HG03521 (cell line): ENCODE data around the gene FBXO24.
"Not testable (repeated sequence)": the region's sequence is repeated elsewhere in the genome, so short reads cannot be mapped to it uniquely, and the experiment has no call there.

Experiments used
- ATAC-seq: cut with Tn5 transposase; IDR thresholded peaks from one replicate; pipeline ENCODE4 v1.9.1; 2021; ENCODE audit warnings: mild to moderate bottlenecking, moderate library complexity; ENCODE audit not compliant: unreplicated experiment

FBXO24 gene

DNA sequence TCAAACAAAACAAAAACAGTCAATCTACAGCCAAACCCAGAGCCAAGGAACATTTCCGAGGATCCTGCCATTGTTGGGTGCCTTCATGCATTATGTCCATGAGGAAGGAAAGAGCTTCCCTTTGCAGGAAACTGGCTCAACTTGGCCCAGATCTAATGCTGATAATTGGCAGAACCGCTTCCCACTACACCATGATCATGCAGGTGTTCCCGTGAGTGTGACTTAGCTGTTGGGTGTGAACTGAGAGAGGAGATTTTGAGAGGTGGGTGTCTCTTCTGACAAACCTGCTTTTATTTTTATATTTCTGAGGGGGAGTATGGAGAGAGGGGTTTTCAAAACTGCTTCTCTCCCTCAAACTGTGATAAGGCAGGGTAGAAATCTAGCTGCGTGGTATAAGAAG, 27.0 kb upstream of the FBXO24 start:
- no peak for ATAC-seq

- ATAC-seq = no peak
Observed at GRCh38 chr7:100561491-100562194, 24.5 kb upstream of the FBXO24 start.

GRCh38 chr7:100562195-100563099, 23.7 kb upstream of the FBXO24 start:
- ATAC-seq = no peak

GRCh38 chr7:100563100-100563564, 23.0 kb upstream of the FBXO24 start:
- no peak for ATAC-seq

DNA sequence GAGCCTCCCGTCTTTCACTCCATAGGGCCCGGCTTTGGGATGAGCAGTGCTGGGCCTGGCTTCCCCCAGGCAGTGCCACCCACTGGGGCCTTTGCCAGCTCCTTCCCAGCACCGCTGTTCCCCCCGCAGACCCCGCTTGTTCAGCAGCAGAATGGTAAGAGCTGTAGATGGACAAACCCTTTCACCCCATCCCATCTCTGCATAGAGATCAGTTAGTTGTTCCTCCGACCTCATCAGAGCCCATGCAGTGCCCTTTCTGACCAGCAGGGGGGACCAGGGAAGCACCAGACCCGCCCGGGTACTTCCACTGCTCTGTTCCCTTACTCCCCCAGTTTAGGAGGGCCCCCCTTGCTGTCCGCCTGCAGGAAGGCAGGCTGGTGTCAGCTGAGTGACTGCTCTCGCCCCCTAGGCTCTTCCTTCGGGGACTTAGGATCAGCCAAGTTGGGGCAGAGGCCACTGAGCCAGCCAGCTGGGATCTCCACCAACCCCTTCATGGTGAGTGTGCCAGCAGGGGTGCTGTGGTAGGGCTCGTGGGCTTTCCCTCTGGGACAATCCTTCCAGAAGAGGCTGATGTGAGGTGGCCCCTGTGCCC, 22.2 kb upstream of the FBXO24 start:
- ATAC-seq = no peak

GRCh38 chr7:100564405-100564804, 21.7 kb upstream of the FBXO24 start:
- ATAC-seq = not testable (repeated sequence)

DNA sequence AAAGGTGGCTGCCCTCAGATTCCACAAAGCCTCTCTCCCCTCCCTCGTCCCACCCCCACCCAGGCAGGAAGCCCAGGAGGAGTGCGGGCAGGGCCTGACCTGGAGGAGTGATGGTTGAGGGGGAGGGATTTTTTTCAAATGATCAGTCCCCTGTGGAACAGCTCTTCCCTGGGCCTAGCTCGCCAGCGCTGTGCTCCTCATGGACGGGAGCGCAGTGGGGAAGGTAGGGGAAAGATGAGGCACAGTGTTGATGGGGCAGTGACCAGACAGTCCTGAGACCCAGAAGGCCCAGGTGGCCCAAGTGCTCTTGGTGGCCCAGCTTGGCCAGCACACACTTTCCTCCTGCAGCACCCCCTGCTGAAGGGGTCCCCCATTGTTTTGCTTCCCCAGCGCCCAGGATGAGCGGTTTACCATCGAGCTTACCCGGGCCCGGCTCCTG, 21.0 kb upstream of the FBXO24 start:
- no peak for ATAC-seq

- no peak for ATAC-seq
Observed at GRCh38 chr7:100566018-100566531, 20.1 kb upstream of the FBXO24 start.

GRCh38 chr7:100567031-100567730, 18.9 kb upstream of the FBXO24 start:
- no peak for ATAC-seq

DNA sequence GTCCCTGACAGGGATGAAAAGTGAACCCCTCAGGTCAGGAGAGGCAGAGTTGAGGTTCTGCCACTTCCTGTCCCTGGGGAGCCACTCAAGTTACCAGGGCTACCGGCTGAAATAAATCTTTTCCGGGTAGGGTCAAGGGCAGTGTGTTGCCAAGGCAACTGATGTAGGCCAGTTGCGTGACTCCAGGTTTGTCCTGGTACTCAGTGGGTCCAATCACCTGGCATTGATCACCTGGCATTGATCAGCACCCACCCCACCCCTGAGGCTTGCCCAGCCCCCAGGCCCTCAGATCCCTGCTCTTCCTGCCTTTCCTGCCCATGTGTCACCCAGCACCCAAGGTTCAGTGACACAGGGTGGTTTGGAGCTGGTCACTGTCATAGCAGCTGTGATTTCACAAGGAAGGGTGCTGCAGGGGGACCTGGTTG, 18.4 kb upstream of the FBXO24 start:
- ATAC-seq = no peak

DNA sequence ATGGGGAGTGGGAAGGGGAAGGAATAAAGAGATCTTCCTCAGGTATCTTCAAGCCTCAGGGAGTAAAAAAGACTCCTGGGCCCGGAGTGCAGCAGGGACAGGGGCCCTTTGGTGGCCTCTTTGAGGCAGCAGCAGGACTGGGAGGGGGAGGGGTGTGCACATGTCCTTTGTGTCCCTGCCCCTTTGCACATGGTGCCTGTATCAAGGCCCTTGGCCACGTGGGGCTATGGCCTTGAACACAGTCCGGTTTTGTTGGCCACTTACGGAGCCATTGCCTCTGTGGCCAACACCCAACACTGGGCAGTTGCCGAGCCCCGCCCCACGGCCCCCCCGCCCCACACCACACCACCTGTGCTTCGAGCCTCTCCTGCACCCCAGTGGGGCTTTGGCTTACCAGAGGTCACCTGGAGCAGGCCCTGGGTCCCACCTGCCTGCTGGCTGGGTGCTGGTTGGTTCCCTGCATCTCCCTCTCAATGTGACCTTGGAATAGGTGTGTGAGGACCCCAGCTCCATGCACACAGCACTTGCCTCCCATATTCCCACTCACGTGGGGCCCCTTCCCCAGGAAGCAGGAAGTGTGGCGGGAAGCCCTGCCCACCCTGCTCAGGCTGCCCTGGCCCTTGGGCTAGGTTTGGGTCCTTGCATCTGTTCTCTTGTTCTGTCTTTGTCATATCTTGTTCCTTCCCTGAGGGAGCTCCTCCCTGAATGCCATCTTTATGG, 17.8 kb upstream of the FBXO24 start:
- ATAC-seq = no peak

DNA sequence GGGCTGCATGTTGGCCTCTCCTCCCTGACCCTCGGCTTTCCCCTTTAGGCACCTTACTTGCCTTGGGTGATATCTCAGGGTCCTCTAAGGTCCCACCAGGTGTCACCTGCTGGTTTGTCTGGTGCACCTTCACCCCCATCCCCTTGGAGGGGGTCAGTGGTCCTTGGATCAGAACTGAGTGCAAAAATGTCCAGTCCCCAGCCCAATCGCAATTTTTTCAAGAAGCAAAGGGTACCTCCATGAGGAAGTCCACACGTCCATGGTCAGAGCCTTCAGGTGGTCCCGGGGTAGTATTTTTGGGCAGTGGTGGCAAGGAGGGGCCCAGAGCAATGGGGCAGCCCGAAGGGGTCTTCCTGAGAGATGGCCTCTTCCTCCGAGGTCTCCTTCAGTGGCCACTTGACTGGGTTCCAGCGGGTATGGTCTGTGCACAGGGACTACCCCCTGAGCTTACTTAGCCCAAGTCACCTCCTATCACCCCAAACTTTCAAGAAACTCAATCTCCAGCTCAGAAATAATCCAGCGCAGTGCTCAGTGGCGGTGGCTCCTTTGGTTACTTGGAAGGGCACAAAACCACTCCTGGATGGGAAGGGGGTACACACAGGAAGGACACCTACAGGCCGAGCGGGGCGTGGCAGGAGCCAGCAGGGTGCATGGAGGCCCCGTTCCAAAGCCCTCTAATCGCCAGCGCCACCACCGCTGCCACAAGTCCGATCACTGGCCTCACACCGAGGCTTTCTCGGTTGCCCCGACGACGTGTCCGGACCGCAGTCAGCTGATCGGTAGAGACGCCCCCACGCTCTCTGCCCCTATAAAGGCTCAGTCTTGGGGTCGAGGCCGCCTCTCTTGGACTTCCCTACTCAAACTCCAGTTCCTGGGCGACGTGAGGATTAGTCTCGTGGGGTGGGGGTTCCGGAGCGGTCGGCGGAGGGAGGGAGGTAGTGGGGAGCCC, 17.0 kb upstream of the FBXO24 start:
- no peak for ATAC-seq

- ATAC-seq = no peak
Observed at GRCh38 chr7:100570954-100571828, 14.9 kb upstream of the FBXO24 start.

DNA sequence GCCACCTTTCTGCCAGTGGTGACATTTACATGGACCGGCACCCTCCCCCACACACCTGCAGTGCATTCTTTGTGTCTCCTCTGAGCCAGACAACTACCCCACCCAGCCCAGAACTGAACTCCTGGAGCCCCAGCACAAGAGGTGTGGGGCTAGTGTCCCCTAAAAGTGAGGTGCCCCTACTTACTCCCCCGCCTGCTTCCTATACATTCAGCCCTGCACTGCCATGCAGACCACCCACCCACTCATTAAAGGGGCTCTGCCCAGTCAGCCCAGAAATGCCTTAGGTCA, 14.4 kb upstream of the FBXO24 start:
- ATAC-seq = no peak

DNA sequence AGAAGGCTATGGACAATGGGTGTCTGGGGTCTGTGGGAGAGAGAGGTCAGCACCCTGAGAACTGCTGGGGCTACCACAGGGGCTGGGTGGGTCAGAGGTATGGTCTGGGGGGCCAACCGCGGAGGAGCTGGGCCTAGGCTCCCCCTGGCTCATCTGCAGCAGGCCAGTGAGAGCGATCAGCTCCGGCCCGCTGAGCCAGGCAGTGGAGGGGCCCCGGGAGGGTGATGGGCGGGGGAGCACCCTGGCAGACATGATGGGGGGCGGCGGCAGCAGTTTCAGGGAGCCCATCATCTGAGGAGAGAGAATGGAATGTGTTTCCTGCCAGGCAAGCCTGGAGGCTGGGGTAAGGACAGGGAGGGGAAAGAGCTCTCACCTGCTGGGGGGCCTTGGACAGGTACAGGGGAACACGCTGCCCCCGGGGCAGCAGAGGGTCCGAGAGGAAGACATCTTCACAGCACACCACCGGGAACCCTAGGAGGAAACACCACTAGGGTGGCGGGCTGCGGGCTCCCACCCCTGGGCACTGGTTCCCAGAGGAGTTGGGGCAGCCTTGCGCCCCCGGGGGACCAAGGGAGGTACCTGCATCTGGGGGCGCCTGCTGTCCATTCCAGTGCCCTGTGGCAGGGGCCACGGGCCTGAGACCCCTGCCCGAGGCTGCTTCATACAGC, 13.7 kb upstream of the FBXO24 start:
- no peak for ATAC-seq

DNA sequence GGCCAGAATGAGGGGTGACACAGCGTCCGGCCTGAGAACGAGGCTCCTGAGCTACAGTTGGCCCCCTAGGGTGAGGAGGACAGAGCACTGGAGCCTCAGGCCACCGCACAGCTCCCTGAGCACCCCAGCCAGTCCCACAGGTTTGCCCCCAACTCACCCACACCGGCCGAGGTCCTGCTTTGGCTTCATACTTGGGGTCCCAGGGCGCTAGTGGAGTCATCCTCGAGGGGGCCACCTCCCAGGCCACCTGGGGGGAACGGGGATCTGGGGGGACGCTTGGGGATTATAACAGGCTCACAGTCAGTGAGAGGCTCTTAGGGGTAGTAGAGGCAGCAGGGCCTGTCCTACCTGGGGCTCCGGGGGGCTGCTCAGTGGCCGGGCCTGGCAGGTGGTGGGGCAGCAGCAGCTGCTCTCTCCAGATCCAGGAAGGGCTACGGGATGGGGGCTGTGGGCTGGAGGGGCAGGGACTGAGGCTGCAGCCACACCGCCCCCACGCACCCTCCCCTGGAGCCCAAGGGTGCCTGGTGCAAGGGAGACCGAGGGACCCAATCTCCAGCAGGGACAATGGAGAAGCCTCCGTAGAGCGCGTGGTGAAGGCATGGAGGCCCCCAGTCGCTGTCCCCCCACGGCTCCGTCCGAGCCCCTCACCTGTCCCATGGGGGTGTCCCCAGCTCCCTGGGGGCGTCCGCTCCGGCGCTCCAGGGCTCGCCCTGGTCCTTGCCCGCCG, 13.0 kb upstream of the FBXO24 start:
- no peak for ATAC-seq
